ENCODE results near the gene CTNND1. TPM values are rescaled to one million over a fixed set of nuclear protein-coding genes. Genes with fewer than 3 reads are reported as not detected.

Gene CTNND1
- total RNA-seq, 1 experiment from 2014 or later = 174 TPM

GRCh38 chr11:57764566-57764965 is 3.0 kb downstream of the CTNND1 start:
- peak overlapping the region; percentile 43 for H3K27ac ChIP-seq (ENCODE audit: low read depth, low read length, poor library complexity, severe bottlenecking)

GRCh38 chr11:57764972-57765371 is 3.4 kb downstream of the CTNND1 start:
- Histone ChIP-seq H3K4me3 (ENCODE audit: low read depth, low read length, poor library complexity, severe bottlenecking) (peak overlapping the region; percentile 84), H3K4me1 (ENCODE audit: insufficient read depth, low read length, poor library complexity, severe bottlenecking) (peaks cover 20% of the 10 kb centered on the region), H3K27me3 (replicated peaks; ENCODE audit: insufficient read depth, low read depth, low read length, poor library complexity) (no peaks in the 10 kb centered on the region), H3K27ac (ENCODE audit: low read depth, low read length, poor library complexity, severe bottlenecking) (peak overlapping the region; percentile 43), H3K9me3 (ENCODE audit: low read depth, low read length, poor library complexity, severe bottlenecking) (no peaks in the 10 kb centered on the region), H3K36me3 (ENCODE audit: insufficient read depth, low read length, poor library complexity, severe bottlenecking) (no peaks in the 10 kb centered on the region)
- no TSS peak for BruUV-seq (replicated peaks)
- ChIA-PET CTCF (no interaction called here), POLR2A (ENCODE audit: low non-redundant PET) (interaction anchor here (0.6 to 1.0 kb wide), 2 partner anchors 10 to 848 kb away, joined by 3 to 4 read pairs; no protein-coding TSS in a partner anchor)
- intact Hi-C loops (cut with micrococcal nuclease; ENCODE audit: unreplicated experiment) = no loop called here
- DNase-seq (ENCODE audit: low spot score) = no peak
- TF ChIP-seq EZH2 (IDR thresholded peaks at IDR 0.05; ENCODE audit: borderline replicate concordance, low read depth, low read length, poor library complexity, severe bottlenecking) = no peak

More at GRCh38 chr11:57764566-57764965, 3.0 kb downstream of the CTNND1 start:
- TF ChIP-seq EZH2 (IDR thresholded peaks at IDR 0.05; ENCODE audit: borderline replicate concordance, low read depth, low read length, poor library complexity, severe bottlenecking) (no peak), CTCF (conservative IDR thresholded peaks at IDR 0.05; ENCODE audit: low read depth, low read length) (no peak)
- intact Hi-C loops (cut with micrococcal nuclease; ENCODE audit: unreplicated experiment) = no loop called here
- H3K4me3 ChIP-seq (ENCODE audit: low read depth, low read length, poor library complexity, severe bottlenecking) = peak overlapping the region; percentile 84
- H3K4me1 ChIP-seq (ENCODE audit: insufficient read depth, low read length, poor library complexity, severe bottlenecking) = peaks cover 20% of the 10 kb centered on the region
- POLR2A ChIA-PET (ENCODE audit: low non-redundant PET) = interaction anchor here (0.6 to 1.0 kb wide), 2 partner anchors 10 to 848 kb away, joined by 3 to 4 read pairs; no protein-coding TSS in a partner anchor
- no peak for DNase-seq (ENCODE audit: low spot score)
- CTCF ChIA-PET = no interaction called here
- no peaks in the 10 kb centered on the region for H3K9me3 ChIP-seq (ENCODE audit: low read depth, low read length, poor library complexity, severe bottlenecking)
- H3K36me3 ChIP-seq (ENCODE audit: insufficient read depth, low read length, poor library complexity, severe bottlenecking) = no peaks in the 10 kb centered on the region
- no TSS peak for BruUV-seq (replicated peaks)
- H3K27me3 ChIP-seq (replicated peaks; ENCODE audit: insufficient read depth, low read depth, low read length, poor library complexity) = no peaks in the 10 kb centered on the region

GRCh38 chr11:57770793-57771192 is 9.2 kb downstream of the CTNND1 start:
- ChIA-PET CTCF (no interaction called here), POLR2A (ENCODE audit: low non-redundant PET) (no interaction called here)
- Histone ChIP-seq H3K27ac (ENCODE audit: low read depth, low read length, poor library complexity, severe bottlenecking) (no peak overlapping the region), H3K4me3 (ENCODE audit: low read depth, low read length, poor library complexity, severe bottlenecking) (no peak overlapping the region), H3K36me3 (ENCODE audit: insufficient read depth, low read length, poor library complexity, severe bottlenecking) (no peaks in the 10 kb centered on the region), H3K9me3 (ENCODE audit: low read depth, low read length, poor library complexity, severe bottlenecking) (no peaks in the 10 kb centered on the region), H3K4me1 (ENCODE audit: insufficient read depth, low read length, poor library complexity, severe bottlenecking) (peaks cover 17% of the 10 kb centered on the region), H3K27me3 (replicated peaks; ENCODE audit: insufficient read depth, low read depth, low read length, poor library complexity) (no peaks in the 10 kb centered on the region)
- intact Hi-C loops (cut with micrococcal nuclease; ENCODE audit: unreplicated experiment) = no loop called here
- no peak for DNase-seq (ENCODE audit: low spot score)
- BruUV-seq (replicated peaks) = no TSS peak
- TF ChIP-seq EZH2 (IDR thresholded peaks at IDR 0.05; ENCODE audit: borderline replicate concordance, low read depth, low read length, poor library complexity, severe bottlenecking) = no peak
- no peak for TF ChIP-seq CTCF (conservative IDR thresholded peaks at IDR 0.05; ENCODE audit: low read depth, low read length)

GRCh38 chr11:57771365-57771764 is 9.8 kb downstream of the CTNND1 start:
- Histone ChIP-seq H3K4me1 (ENCODE audit: insufficient read depth, low read length, poor library complexity, severe bottlenecking) (peaks cover 20% of the 10 kb centered on the region), H3K27me3 (replicated peaks; ENCODE audit: insufficient read depth, low read depth, low read length, poor library complexity) (no peaks in the 10 kb centered on the region), H3K4me3 (ENCODE audit: low read depth, low read length, poor library complexity, severe bottlenecking) (no peak overlapping the region), H3K36me3 (ENCODE audit: insufficient read depth, low read length, poor library complexity, severe bottlenecking) (no peaks in the 10 kb centered on the region), H3K9me3 (ENCODE audit: low read depth, low read length, poor library complexity, severe bottlenecking) (no peaks in the 10 kb centered on the region), H3K27ac (ENCODE audit: low read depth, low read length, poor library complexity, severe bottlenecking) (no peak overlapping the region)
- ChIA-PET POLR2A (ENCODE audit: low non-redundant PET) (no interaction called here), CTCF (interaction anchor here (0.7 kb wide), 1 partner anchor 29 kb away, joined by 7 read pairs; no protein-coding TSS in a partner anchor)
- TF ChIP-seq EZH2 (IDR thresholded peaks at IDR 0.05; ENCODE audit: borderline replicate concordance, low read depth, low read length, poor library complexity, severe bottlenecking) (no peak), CTCF (conservative IDR thresholded peaks at IDR 0.05; ENCODE audit: low read depth, low read length) (no peak)
- no TSS peak for BruUV-seq (replicated peaks)
- no peak for DNase-seq (ENCODE audit: low spot score)
- intact Hi-C loops (cut with micrococcal nuclease; ENCODE audit: unreplicated experiment) = no loop called here
